Left lung (tissue), 10 donors: Measurements from ENCODE around the gene KLK4. TPM values are rescaled to one million over a fixed set of nuclear protein-coding genes. Genes with fewer than 3 reads are reported as not detected.

Experiments used
- ATAC-seq: fragments of 200-7000 bp; cut with Tn5 transposase; one replicate; pipeline ENCODE4 v1.9.1; 2020; ENCODE audit warnings: moderate library complexity
- DNase-seq, 4 donors: peaks; one replicate each; pipeline ENCODE4 v3.0.0-alpha.2; 2013 to 2020
- H3K27ac ChIP-seq, 2 donors: fragments of 200-600 bp; sonication (generic) in 1 of 2; one replicate each; pipeline versions ENCODE4 v1.5.0 to v1.8.0; 2020 to 2021
- H3K27me3 ChIP-seq, 2 donors: fragments of 200-600 bp; sonication (generic) in 1 of 2; one replicate each; pipeline versions ENCODE4 v1.5.0 to v1.8.0; 2020 to 2021
- H3K36me3 ChIP-seq, 2 donors: fragments of 200-600 bp; sonication (generic) in 1 of 2; one replicate each; pipeline versions ENCODE4 v1.5.0 to v1.8.0; 2020 to 2021
- H3K4me1 ChIP-seq, 2 donors: fragments of 200-600 bp; one replicate each; pipeline ENCODE4 v1.8.0; 2021
- H3K4me3 ChIP-seq, 2 donors: fragments of 200-600 bp; sonication (generic) in 1 of 2; one replicate each; pipeline versions ENCODE4 v1.5.0 to v1.8.0; 2020 to 2021; ENCODE audit warnings: mild to moderate bottlenecking in 1 of 2
- H3K9me3 ChIP-seq, 2 donors: fragments of 200-600 bp; sonication (generic) in 1 of 2; one replicate each; pipeline versions ENCODE4 v1.5.0 to v1.8.0; 2020 to 2021
- intact Hi-C, 2 donors: fragments of 100-400 bp; cut with DNase I; formaldehyde crosslinking; loops; one replicate each; pipeline versions ENCODE4 v1.11.2 to v1.14.2; 2022
- polyA plus RNA-seq, 6 donors: library from polyadenylated mRNA; unstranded; fragments of 120-200 nt; gene quantifications; one replicate each; pipeline ENCODE4 v1.2.1, GENCODE V29; 2013; ENCODE audit not compliant: insufficient read length in 6 of 6
- total RNA-seq, 2 donors: library from RNA; stranded (reverse); fragmentation: NEBNext Ultra II Directional; extraction: Animal tissue kit (Norgen Biotek cat#: 25700); gene quantifications; one replicate each; pipeline ENCODE4 v1.2.1, GENCODE V29; 2021
- TF ChIP-seq, protein P1 (sequence below), 2 donors: fragments of 200-600 bp; sonication (generic) in 1 of 2; IDR thresholded peaks; one replicate each; pipeline versions ENCODE4 v1.5.0 to v1.8.0; 2021; ENCODE audit warnings: antibody characterized with exemption in 2 of 2
- donor health status: DM: no; HTN: yes; CAD: no.
- donor health status: DM: no; HTN: no; CAD: no.

KLK4 gene
- total and polyA plus RNA-seq, 8 donors, result not detected

DNA sequence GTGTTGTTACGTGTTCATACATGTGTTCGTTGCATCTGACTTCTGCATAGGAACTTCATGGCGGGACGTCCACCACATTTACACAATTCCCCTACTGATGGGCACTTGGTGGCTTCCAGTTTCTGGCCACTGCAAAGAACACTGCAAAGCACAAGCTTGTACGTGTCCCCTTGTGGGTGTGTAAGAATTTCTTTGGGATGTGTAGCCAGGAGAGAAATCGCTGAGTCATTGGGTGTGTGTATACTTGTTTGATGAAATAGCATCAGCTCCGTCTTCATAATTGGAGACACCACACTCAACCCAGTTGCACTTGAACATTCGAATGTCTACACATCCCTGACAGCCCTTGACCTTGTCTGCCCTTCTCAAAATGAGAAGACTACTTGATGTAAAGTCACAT is 22.4 kb upstream of the KLK4 start:
- peaks cover 0 to 2% of the 10 kb centered on the region in 2 donors for H3K4me1 ChIP-seq
- no peaks in the 10 kb centered on the region for H3K9me3 ChIP-seq
- intact Hi-C loops, result no loop called here
- no peak for ATAC-seq
- no peak overlapping the region for H3K4me3 ChIP-seq
- peaks cover 0 to 58% of the 10 kb centered on the region in 2 donors for H3K27me3 ChIP-seq
- no peaks in the 10 kb centered on the region for H3K36me3 ChIP-seq
- H3K27ac ChIP-seq, result no peak overlapping the region
- TF ChIP-seq, protein P1, sequence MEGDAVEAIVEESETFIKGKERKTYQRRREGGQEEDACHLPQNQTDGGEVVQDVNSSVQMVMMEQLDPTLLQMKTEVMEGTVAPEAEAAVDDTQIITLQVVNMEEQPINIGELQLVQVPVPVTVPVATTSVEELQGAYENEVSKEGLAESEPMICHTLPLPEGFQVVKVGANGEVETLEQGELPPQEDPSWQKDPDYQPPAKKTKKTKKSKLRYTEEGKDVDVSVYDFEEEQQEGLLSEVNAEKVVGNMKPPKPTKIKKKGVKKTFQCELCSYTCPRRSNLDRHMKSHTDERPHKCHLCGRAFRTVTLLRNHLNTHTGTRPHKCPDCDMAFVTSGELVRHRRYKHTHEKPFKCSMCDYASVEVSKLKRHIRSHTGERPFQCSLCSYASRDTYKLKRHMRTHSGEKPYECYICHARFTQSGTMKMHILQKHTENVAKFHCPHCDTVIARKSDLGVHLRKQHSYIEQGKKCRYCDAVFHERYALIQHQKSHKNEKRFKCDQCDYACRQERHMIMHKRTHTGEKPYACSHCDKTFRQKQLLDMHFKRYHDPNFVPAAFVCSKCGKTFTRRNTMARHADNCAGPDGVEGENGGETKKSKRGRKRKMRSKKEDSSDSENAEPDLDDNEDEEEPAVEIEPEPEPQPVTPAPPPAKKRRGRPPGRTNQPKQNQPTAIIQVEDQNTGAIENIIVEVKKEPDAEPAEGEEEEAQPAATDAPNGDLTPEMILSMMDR (IDR thresholded peaks at IDR 0.05), result no peak
- no peak for DNase-seq

DNA sequence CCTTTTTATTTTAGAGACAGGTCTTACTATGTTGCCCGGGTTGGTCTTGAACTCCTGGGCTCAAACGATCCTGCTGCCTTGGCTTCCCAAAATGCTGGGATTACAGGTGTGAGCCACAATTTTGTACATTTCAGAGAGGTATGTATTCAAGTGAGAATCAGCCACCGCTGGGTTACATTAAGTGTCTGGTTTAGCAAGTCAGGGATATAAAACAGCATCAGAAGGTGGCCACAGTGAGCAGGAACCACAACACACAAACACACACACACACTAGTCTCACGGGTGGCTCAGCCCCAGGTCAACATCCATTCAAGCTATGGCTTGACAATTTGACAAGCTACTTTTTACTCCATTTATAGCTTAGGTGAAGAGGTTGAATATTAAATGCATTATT is 21.5 kb upstream of the KLK4 start:
- Histone ChIP-seq H3K27ac (no peak overlapping the region), H3K9me3 (no peaks in the 10 kb centered on the region), H3K4me1 (peaks cover 0 to 2% of the 10 kb centered on the region in 2 donors), H3K4me3 (no peak overlapping the region), H3K36me3 (no peaks in the 10 kb centered on the region), H3K27me3 (peaks cover 0 to 59% of the 10 kb centered on the region in 2 donors)
- DNase-seq (no peak), ATAC-seq (no peak)
- intact Hi-C loops, result no loop called here
- TF ChIP-seq, protein P1 (IDR thresholded peaks at IDR 0.05), result no peak

DNA sequence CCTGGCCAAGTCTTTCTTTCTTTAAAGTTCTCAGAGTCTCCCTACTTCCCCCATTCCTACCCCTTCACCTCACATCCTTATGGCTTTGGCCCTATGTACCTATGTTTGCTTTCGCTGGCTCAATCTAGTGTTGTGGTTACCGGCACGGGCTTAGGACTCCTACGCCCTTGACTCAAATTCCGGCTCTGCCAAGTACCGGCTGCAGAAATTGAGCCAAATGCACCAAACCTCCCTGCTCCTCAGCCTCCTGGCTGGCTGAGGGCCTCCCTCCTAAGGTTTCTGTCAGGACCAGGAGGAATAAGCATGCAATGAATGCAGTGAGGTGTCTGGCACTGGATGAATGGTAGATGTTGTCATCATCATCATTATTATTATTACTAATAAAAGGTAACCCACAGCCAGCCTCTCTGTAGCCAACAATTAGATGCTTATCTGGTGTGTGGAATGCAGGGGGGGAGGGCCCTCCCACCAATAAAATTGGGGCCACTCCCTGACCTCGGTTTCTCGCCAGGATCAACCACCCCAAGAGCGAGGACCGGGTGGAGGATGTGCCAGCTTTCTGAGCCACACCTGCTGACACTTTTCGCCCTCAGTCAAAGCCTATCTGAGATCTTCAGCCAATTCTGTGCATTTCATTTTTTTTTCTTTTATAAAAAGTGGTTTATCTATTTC is 21.0 kb upstream of the KLK4 start:
- no peak for ATAC-seq
- Histone ChIP-seq H3K27ac (no peak overlapping the region), H3K27me3 (peaks cover 0 to 63% of the 10 kb centered on the region in 2 donors), H3K4me1 (peaks cover 0 to 2% of the 10 kb centered on the region in 2 donors), H3K9me3 (no peaks in the 10 kb centered on the region), H3K4me3 (no peak overlapping the region), H3K36me3 (no peaks in the 10 kb centered on the region)
- TF ChIP-seq, protein P1 (IDR thresholded peaks at IDR 0.05), result no peak
- no peak for DNase-seq
- intact Hi-C loops, result no loop called here

DNA sequence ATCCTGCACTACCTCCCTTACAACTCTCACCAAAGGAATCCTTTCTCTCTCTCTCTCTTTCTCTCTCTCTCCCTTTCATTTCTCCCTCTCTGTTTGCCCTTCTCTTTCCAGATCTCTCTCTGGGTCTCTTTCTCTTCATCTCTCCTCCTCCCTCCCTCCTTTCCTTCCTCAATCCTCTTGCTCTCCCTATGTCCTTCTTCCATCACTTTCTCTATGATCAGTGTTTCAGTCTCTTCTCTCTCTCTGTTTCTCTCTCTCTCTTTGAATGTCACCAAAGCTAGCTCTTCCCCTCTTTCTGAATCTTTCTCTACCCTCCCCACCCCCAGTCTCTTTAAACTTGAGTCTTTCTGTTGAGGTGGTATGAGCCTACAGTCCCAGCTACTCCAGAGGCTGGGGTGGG is 19.8 kb upstream of the KLK4 start:
- no peak overlapping the region for H3K4me3 ChIP-seq
- ATAC-seq (no peak), DNase-seq (no peak)
- H3K36me3 ChIP-seq, result no peaks in the 10 kb centered on the region
- intact Hi-C loops, result no loop called here
- peaks cover 0 to 57% of the 10 kb centered on the region in 2 donors for H3K27me3 ChIP-seq
- TF ChIP-seq, protein P1 (IDR thresholded peaks at IDR 0.05), result no peak
- no peaks in the 10 kb centered on the region for H3K9me3 ChIP-seq
- no peak overlapping the region for H3K27ac ChIP-seq
- H3K4me1 ChIP-seq, result peaks cover 0 to 2% of the 10 kb centered on the region in 2 donors

DNA sequence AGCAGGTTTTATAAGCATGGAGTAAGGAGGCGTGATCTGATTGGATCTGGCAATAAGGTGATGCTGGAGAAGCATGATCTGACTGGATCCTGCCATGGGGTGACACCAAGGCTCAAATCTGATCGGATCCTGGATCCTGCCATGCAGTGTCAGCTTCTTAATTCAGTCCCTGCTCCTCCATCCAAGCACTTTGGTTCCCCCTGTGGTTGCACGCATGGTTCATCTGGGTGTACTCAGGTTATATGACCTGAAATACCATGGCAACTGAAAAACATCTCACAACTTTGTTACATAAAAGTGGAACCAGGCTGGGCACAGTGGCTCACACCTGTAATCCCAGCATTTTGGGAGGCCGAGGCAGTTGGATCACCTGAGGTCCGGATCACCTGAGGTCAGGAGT is 17.6 kb upstream of the KLK4 start:
- Histone ChIP-seq H3K9me3 (no peaks in the 10 kb centered on the region), H3K4me3 (no peak overlapping the region), H3K4me1 (peaks cover 0 to 2% of the 10 kb centered on the region in 2 donors), H3K36me3 (no peaks in the 10 kb centered on the region), H3K27ac (no peak overlapping the region), H3K27me3 (peaks cover 0 to 61% of the 10 kb centered on the region in 2 donors)
- TF ChIP-seq, protein P1 (IDR thresholded peaks at IDR 0.05), result no peak
- intact Hi-C loops, result no loop called here
- no peak for DNase-seq
- no peak for ATAC-seq
